ENCODE data around the gene IGFBP2.

DNA sequence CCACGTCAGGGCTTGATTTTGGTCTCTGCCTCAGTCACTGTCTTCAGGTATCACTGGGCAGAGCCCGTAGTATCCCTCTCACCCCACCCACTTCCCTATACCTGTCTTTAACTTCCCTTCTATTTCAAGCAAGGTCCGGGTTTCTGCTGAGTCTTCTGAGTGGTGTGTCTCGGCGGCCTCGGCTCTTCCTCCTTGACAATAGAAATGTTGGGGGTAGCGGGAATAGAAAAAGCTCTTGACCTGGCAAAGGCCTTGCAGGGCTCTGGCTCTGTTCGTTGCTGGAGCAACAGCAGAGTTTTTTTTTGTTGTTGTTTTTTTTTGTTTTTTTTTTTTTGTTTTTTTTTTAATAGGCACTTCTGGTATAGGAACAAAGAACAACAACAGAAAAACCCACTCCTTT is 78.1 kb downstream of the IGFBP2 start:
- TF ChIP-seq CTCF (IDR thresholded peaks at IDR 0.05) (no peak), ZFX (IDR thresholded peaks at IDR 0.05; ENCODE audit: borderline replicate concordance) (no peak)
